Measurements from ENCODE around the gene PLK2.

The PLK2 gene

GRCh38 chr5:58406394-58406793 is 53.5 kb downstream of the PLK2 start:
- TF ChIP-seq CTCF (IDR thresholded peaks at IDR 0.05; ENCODE audit: low read depth, low read length), result no peak
- no peak for DNase-seq (ENCODE audit: extremely low read depth, low read depth)

- TF ChIP-seq CTCF (IDR thresholded peaks at IDR 0.05; ENCODE audit: low read depth, low read length), result no peak
- DNase-seq (ENCODE audit: extremely low read depth, low read depth), result no peak
Measured at GRCh38 chr5:58405175-58405574, 54.7 kb downstream of the PLK2 start.

GRCh38 chr5:58404734-58405133 is 55.2 kb downstream of the PLK2 start:
- no peak for DNase-seq (ENCODE audit: extremely low read depth, low read depth)
- TF ChIP-seq CTCF (IDR thresholded peaks at IDR 0.05; ENCODE audit: low read depth, low read length), result no peak
